Natural killer cell (primary cell): Measurements from ENCODE around the gene TMEM108. TPM values are rescaled to one million over a fixed set of nuclear protein-coding genes. Genes with fewer than 3 reads are reported as not detected.
A peak's percentile ranks its signal among the peaks of the same experiment; 100 is the strongest.

Experiments used
- ATAC-seq, 3 donors: fragments of 150-1000 bp in 2 of 3; fragments of 200-7000 bp in 1 of 3; cut with Tn5 transposase; 1 replicate in 1 of 3; 2 replicates in 2 of 3; pipeline ENCODE4 v1.10.0; 2021; ENCODE audit warnings: mild to moderate bottlenecking in 2 of 3, moderate library complexity in 2 of 3
- DNase-seq, 2 donors: peaks; one replicate each; pipeline versions ENCODE4 v3.0.0 to v3.0.0-alpha.2; 2013 to 2021; ENCODE audit warnings: mixed read lengths in 1 of 2
- H3K27ac ChIP-seq: one replicate; pipeline ENCODE4 v1.5.1; 2013; ENCODE audit warnings: mild to moderate bottlenecking, low read length
- H3K27me3 ChIP-seq: one replicate; pipeline ENCODE4 v1.6.1; 2013; ENCODE audit warnings: low read length; ENCODE audit not compliant: control insufficient read depth, insufficient read depth
- H3K36me3 ChIP-seq: one replicate; pipeline ENCODE4 v1.6.1; 2013; ENCODE audit warnings: low read length; ENCODE audit not compliant: control insufficient read depth, insufficient read depth
- H3K4me1 ChIP-seq: one replicate; pipeline ENCODE4 v1.6.1; 2013; ENCODE audit warnings: low read length; ENCODE audit not compliant: control insufficient read depth, insufficient read depth
- H3K4me3 ChIP-seq: one replicate; pipeline ENCODE4 v1.5.1; 2013; ENCODE audit warnings: low read length
- H3K9me3 ChIP-seq: one replicate; pipeline ENCODE4 v1.6.1; 2013; ENCODE audit warnings: low read length; ENCODE audit not compliant: control insufficient read depth, insufficient read depth
- H3K27ac Mint-ChIP-seq, 2 donors: one replicate each; pipeline ENCODE4 v1.8.0; 2022; ENCODE audit warnings: mild to moderate bottlenecking in 2 of 2, mixed read lengths in 2 of 2, moderate library complexity in 1 of 2
- H3K27me3 Mint-ChIP-seq, 2 donors: one replicate each; pipeline ENCODE4 v1.8.0; 2022; ENCODE audit warnings: low read depth in 2 of 2, mixed read lengths in 2 of 2
- H3K36me3 Mint-ChIP-seq: one replicate; pipeline ENCODE4 v1.8.0; 2022; ENCODE audit warnings: mixed read lengths
- H3K4me1 Mint-ChIP-seq, 2 donors: one replicate each; pipeline ENCODE4 v1.8.0; 2022; ENCODE audit warnings: mixed read lengths in 2 of 2
- H3K4me3 Mint-ChIP-seq: one replicate; pipeline ENCODE4 v1.8.0; 2022; ENCODE audit warnings: mild to moderate bottlenecking, moderate library complexity, mixed read lengths
- H3K9me3 Mint-ChIP-seq, 2 donors: one replicate each; pipeline ENCODE4 v1.8.0; 2022; ENCODE audit warnings: mixed read lengths in 2 of 2
- CTCF ChIP-seq: fragments of 200-600 bp; IDR thresholded peaks from one replicate; pipeline ENCODE4 v1.8.0; 2022; ENCODE audit warnings: antibody characterized with exemption
- WGBS: methylation state at CpG from one replicate; pipeline ENCODE4 v1.1.7; 2013; ENCODE audit warnings: missing lambda C conversion rate; ENCODE audit not compliant: insufficient coverage; 5-methylcytosine and 5-hydroxymethylcytosine counted together
- intact Hi-C: fragments of 100-400 bp; cut with micrococcal nuclease; formaldehyde crosslinking; loops from one replicate; pipeline ENCODE4 v1.14.2; 2022
- total RNA-seq, 4 donors: library from RNA; stranded (reverse); fragments of 120-200 nt in 1 of 4; gene quantifications; one replicate each; pipeline versions ENCODE4 v1.2.3 to v1.2.4, GENCODE V29; 2013 to 2022

TMEM108 gene
- total RNA-seq, 3 donors from 2014 or later (not counting 1 experiment from before 2014, with no cell fraction given): not detected

GRCh38 chr3:133443649-133444422 is 405.6 kb downstream of the TMEM108 start:
- H3K27ac ChIP-seq: no peak overlapping the region
- no peak overlapping the region for H3K4me3 ChIP-seq
- H3K4me3 Mint-ChIP-seq: no peak overlapping the region
- no peaks in the 10 kb centered on the region for H3K9me3 Mint-ChIP-seq
- peak overlapping the region in 1 of 2 donors; percentile 4 for H3K27ac Mint-ChIP-seq
- intact Hi-C loops: no loop called here
- no peaks in the 10 kb centered on the region for H3K36me3 Mint-ChIP-seq
- no peaks in the 10 kb centered on the region for H3K9me3 ChIP-seq
- ATAC-seq (no peak), DNase-seq (no peak)
- H3K4me1 ChIP-seq: peaks cover 16% of the 10 kb centered on the region
- TF ChIP-seq CTCF: no peak
- no peaks in the 10 kb centered on the region for H3K36me3 ChIP-seq
- WGBS: 64% methylated on average over 4 of the region's 5 CpGs
- no peaks in the 10 kb centered on the region for H3K27me3 Mint-ChIP-seq
- H3K4me1 Mint-ChIP-seq: peaks cover 14 to 16% of the 10 kb centered on the region in 2 donors
- H3K27me3 ChIP-seq: no peaks in the 10 kb centered on the region

GRCh38 chr3:133444423-133444774 is 406.2 kb downstream of the TMEM108 start:
- H3K4me1 Mint-ChIP-seq: peaks cover 14 to 16% of the 10 kb centered on the region in 2 donors
- WGBS: 83% methylated on average over 3 of the region's 4 CpGs

GRCh38 chr3:133445108-133445507 is 406.9 kb downstream of the TMEM108 start:
- Mint-ChIP-seq H3K4me1 (peaks cover 14 to 16% of the 10 kb centered on the region in 2 donors), H3K27ac (no peak overlapping the region), H3K36me3 (no peaks in the 10 kb centered on the region), H3K9me3 (no peaks in the 10 kb centered on the region), H3K27me3 (no peaks in the 10 kb centered on the region), H3K4me3 (no peak overlapping the region)
- ATAC-seq (no peak), DNase-seq (no peak)
- no peaks in the 10 kb centered on the region for H3K36me3 ChIP-seq
- 84% methylated on average over 2 of the region's 2 CpGs for WGBS
- no peak for TF ChIP-seq CTCF
- intact Hi-C loops: no loop called here
- H3K27me3 ChIP-seq: no peaks in the 10 kb centered on the region
- H3K9me3 ChIP-seq: no peaks in the 10 kb centered on the region
- H3K4me1 ChIP-seq: peaks cover 16% of the 10 kb centered on the region
- no peak overlapping the region for H3K4me3 ChIP-seq
- H3K27ac ChIP-seq: no peak overlapping the region

More at GRCh38 chr3:133444423-133444774, 406.2 kb downstream of the TMEM108 start:
- Histone ChIP-seq H3K4me3 (no peak overlapping the region), H3K9me3 (no peaks in the 10 kb centered on the region), H3K27ac (no peak overlapping the region), H3K4me1 (peaks cover 16% of the 10 kb centered on the region), H3K27me3 (no peaks in the 10 kb centered on the region), H3K36me3 (no peaks in the 10 kb centered on the region)
- Mint-ChIP-seq H3K27me3 (no peaks in the 10 kb centered on the region), H3K9me3 (no peaks in the 10 kb centered on the region), H3K27ac (no peak overlapping the region), H3K4me3 (no peak overlapping the region), H3K36me3 (no peaks in the 10 kb centered on the region)
- no peak for ATAC-seq
- TF ChIP-seq CTCF: no peak
- intact Hi-C loops: no loop called here
- no peak for DNase-seq
